A549 (cell line): ENCODE measurements around the gene C1S.
"Not testable (repeated sequence)": the region's sequence is repeated elsewhere in the genome, so short reads cannot be mapped to it uniquely, and the experiment has no call there.

Experiments used
- ATOH8 ChIP-seq: fragments of 250-450 bp; sonication (Bioruptor Pico); IDR thresholded peaks from 2 replicates; pipeline ENCODE4 v1.5.0; 2020; ENCODE audit warnings: low read depth, mild to moderate bottlenecking, moderate library complexity
- HDAC2 ChIP-seq: fragments of 200-600 bp; sonication (generic); IDR thresholded peaks from 2 replicates; pipeline ENCODE4 v1.6.1; 2016
- TF ChIP-seq, protein P1 (sequence below): fragments of >200 bp; sonication (Bioruptor Twin); formaldehyde crosslinking; IDR thresholded peaks from 3 replicates; pipeline ENCODE4 v1.5.1; 2016

DNA sequence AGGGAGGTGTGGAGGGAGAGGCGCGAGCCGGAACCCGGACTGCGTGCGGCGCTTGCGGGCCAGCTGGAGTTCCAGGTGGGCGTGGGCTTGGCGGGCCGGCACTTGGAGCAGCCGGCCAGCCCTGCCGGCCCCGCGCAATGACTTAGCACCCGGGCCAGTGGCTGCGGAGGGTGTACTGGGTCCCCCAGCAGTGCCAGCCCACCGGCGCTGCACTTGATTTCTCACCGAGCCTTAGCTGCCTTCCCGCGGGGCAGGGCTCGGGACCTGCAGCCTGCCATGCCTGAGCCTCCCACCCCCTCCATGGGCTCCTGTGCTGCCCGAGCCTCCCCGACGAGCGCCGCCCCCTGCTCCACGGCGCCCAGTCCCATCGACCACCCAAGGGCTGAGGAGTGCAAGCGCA is 23.1 kb upstream of the C1S start:
- TF ChIP-seq, protein P1, sequence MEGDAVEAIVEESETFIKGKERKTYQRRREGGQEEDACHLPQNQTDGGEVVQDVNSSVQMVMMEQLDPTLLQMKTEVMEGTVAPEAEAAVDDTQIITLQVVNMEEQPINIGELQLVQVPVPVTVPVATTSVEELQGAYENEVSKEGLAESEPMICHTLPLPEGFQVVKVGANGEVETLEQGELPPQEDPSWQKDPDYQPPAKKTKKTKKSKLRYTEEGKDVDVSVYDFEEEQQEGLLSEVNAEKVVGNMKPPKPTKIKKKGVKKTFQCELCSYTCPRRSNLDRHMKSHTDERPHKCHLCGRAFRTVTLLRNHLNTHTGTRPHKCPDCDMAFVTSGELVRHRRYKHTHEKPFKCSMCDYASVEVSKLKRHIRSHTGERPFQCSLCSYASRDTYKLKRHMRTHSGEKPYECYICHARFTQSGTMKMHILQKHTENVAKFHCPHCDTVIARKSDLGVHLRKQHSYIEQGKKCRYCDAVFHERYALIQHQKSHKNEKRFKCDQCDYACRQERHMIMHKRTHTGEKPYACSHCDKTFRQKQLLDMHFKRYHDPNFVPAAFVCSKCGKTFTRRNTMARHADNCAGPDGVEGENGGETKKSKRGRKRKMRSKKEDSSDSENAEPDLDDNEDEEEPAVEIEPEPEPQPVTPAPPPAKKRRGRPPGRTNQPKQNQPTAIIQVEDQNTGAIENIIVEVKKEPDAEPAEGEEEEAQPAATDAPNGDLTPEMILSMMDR: not testable (repeated sequence)
- TF ChIP-seq ATOH8 (CRISPR knock-in tag); HDAC2: not testable (repeated sequence)
